Mammary epithelial cell (primary cell): ENCODE data around the gene TRIM7.

Experiments
- CTCF ChIP-seq, 2 donors: IDR thresholded peaks in 1 of 2; conservative IDR thresholded peaks in 1 of 2; 2 replicates each; pipeline ENCODE4 v1.5.1; 2011 to 2012; ENCODE audit warnings: inconsistent platforms in 2 of 2, low read length in 2 of 2, mild to moderate bottlenecking in 2 of 2, control low read depth in 1 of 2, low read depth in 1 of 2; ENCODE audit not compliant: insufficient read depth in 1 of 2; ENCODE audit errors: extremely low read depth in 1 of 2
- EZH2 ChIP-seq: IDR thresholded peaks from 2 replicates; pipeline ENCODE4 v1.6.1; 2012; ENCODE audit warnings: low read length, inconsistent platforms, borderline replicate concordance

GRCh38 chr5:181203093-181203711, 1.8 kb downstream of the TRIM7 start:
- TF ChIP-seq CTCF (conservative IDR thresholded peaks at IDR 0.05 in 1 of 2, IDR thresholded peaks at IDR 0.05 in 1 of 2; ENCODE audit: extremely low read depth in 1 of 2, insufficient read depth in 1 of 2, low read depth in 1 of 2, low read length in 2 of 2) (no peak), EZH2 (no peak)
